HepG2 (cell line): ENCODE data around the gene SLC19A3. TPM values are rescaled to one million over a fixed set of nuclear protein-coding genes. Genes with fewer than 3 reads are reported as not detected.

Experiments used
- ATAC-seq: fragments of 200-7000 bp; cut with Tn5 transposase; 3 replicates; pipeline ENCODE4 v1.9.1; 2020; ENCODE audit warnings: mild to moderate bottlenecking, moderate library complexity
- BruUV-seq: library from RNA; stranded (reverse); fragments of 400-500 nt; replicated peaks from 2 replicates; lab custom pipeline; 2021; lab: Mats Ljungman, UMichigan
- CTCF ChIA-PET: fragments of 300-600 bp; formaldehyde crosslinking; extraction: SDS; loops from one replicate; lab custom pipeline; 2021; ENCODE audit warnings: low total read pairs, inconsistent platforms, low intra/inter-chr PET ratio; lab: Yijun Ruan, JAX
- POLR2A ChIA-PET: fragments of 350-600 bp; sonication (Branson Sonifier 250); formaldehyde crosslinking; loops from one replicate; lab custom pipeline; 2020; ENCODE audit warnings: antibody characterized with exemption, inconsistent platforms; lab: Yijun Ruan, JAX
- DNase-seq: peaks from one replicate; pipeline ENCODE4 v3.0.0-alpha.2; 2015; ENCODE audit warnings: low spot score
- FAIRE-seq: peaks from 3 replicates; lab custom pipeline; 2011; peaks lifted over from hg19 to GRCh38; lab: Jason Lieb, UNC
- H2AFZ ChIP-seq: one replicate; pipeline ENCODE4 v1.6.1; 2011; ENCODE audit warnings: low read length, inconsistent platforms
- H3K27ac ChIP-seq: fragments of 300-600 bp; 3 replicates; pipeline ENCODE4 v1.8.0; 2011; ENCODE audit warnings: mixed run types, mild to moderate bottlenecking, mixed read lengths, low read length, inconsistent platforms; ENCODE audit not compliant: insufficient read depth; ENCODE audit errors: extremely low read length
- H3K27me3 ChIP-seq, 2 experiments: fragments of 200-600 bp in 1 of 2; 2 replicates in 1 of 2; 3 replicates in 1 of 2; pipeline versions ENCODE4 v1.6.0 to v1.8.0; 2011; ENCODE audit warnings: low read length in 2 of 2, mild to moderate bottlenecking in 2 of 2, moderate library complexity in 2 of 2, inconsistent platforms in 1 of 2; ENCODE audit not compliant: insufficient read depth in 2 of 2, control insufficient read depth in 1 of 2
- H3K36me3 ChIP-seq, 2 experiments: fragments of 200-600 bp in 1 of 2; replicated peaks in 1 of 2; 2 replicates in 1 of 2; 3 replicates in 1 of 2; pipeline versions ENCODE4 v1.5.1 to v1.8.0; 2011; ENCODE audit warnings: low read length in 2 of 2, inconsistent platforms in 1 of 2; ENCODE audit not compliant: insufficient read depth in 2 of 2, control insufficient read depth in 1 of 2
- H3K4me1 ChIP-seq: 2 replicates; pipeline ENCODE4 v1.5.1; 2012; ENCODE audit warnings: low read length, inconsistent platforms; ENCODE audit not compliant: insufficient read depth
- H3K4me2 ChIP-seq: 2 replicates; pipeline ENCODE4 v1.6.0; 2011; ENCODE audit warnings: low read depth, low read length, inconsistent platforms
- H3K4me3 ChIP-seq, 3 experiments: fragments of 200-600 bp in 1 of 3; sonication (generic), shearing (Covaris generic) in 1 of 3; replicated peaks in 1 of 3; 2 replicates each; pipeline ENCODE4 v1.5.1; 2011 to 2016; ENCODE audit warnings: low read length in 3 of 3, inconsistent platforms in 2 of 3, low read depth in 2 of 3, mild to moderate bottlenecking in 2 of 3, control low read depth in 1 of 3, mixed read lengths in 1 of 3; ENCODE audit not compliant: insufficient read depth in 1 of 3
- H3K79me2 ChIP-seq: one replicate; pipeline ENCODE4 v1.6.1; 2011; ENCODE audit warnings: low read length, inconsistent platforms; ENCODE audit not compliant: insufficient read depth
- H3K9ac ChIP-seq: 2 replicates; pipeline ENCODE4 v1.6.0; 2011; ENCODE audit warnings: mild to moderate bottlenecking, low read depth, low read length, inconsistent platforms; ENCODE audit not compliant: insufficient read depth
- H3K9me3 ChIP-seq: 2 replicates; pipeline ENCODE4 v1.5.1; 2012; ENCODE audit warnings: mild to moderate bottlenecking, low read length
- H4K20me1 ChIP-seq: 2 replicates; pipeline ENCODE4 v1.6.0; 2011; ENCODE audit warnings: inconsistent platforms, mild to moderate bottlenecking, low read length, moderate library complexity; ENCODE audit not compliant: insufficient read depth
- BCLAF1 ChIP-seq: fragments of 450-650 bp; IDR thresholded peaks from 2 replicates; pipeline ENCODE4 v1.6.1; 2017; ENCODE audit warnings: mild to moderate bottlenecking
- ISX ChIP-seq: sonication (generic); formaldehyde crosslinking; conservative IDR thresholded peaks from 2 replicates; pipeline ENCODE4 v1.5.0; 2020; ENCODE audit warnings: missing genetic modification reagents
- MYPOP ChIP-seq: sonication (generic); formaldehyde crosslinking; IDR thresholded peaks from 2 replicates; pipeline ENCODE4 v1.8.1; 2023; ENCODE audit warnings: mild to moderate bottlenecking, moderate library complexity, missing genetic modification reagents
- SNAI1 ChIP-seq: sonication (generic); formaldehyde crosslinking; IDR thresholded peaks from 2 replicates; pipeline ENCODE4 v1.5.0; 2020; ENCODE audit warnings: mild to moderate bottlenecking, missing genetic modification reagents, borderline replicate concordance
- SP4 ChIP-seq: sonication (generic); formaldehyde crosslinking; IDR thresholded peaks from 2 replicates; pipeline ENCODE4 v1.8.1; 2023; ENCODE audit warnings: mild to moderate bottlenecking, missing genetic modification reagents
- SP5 ChIP-seq: IDR thresholded peaks from 2 replicates; pipeline ENCODE4 v1.6.1; 2016; ENCODE audit warnings: low read depth, borderline replicate concordance
- XBP1 ChIP-seq: sonication (generic); formaldehyde crosslinking; IDR thresholded peaks from 2 replicates; pipeline ENCODE4 v1.5.0; 2020; ENCODE audit warnings: missing genetic modification reagents
- ZNF101 ChIP-seq: sonication (generic); formaldehyde crosslinking; IDR thresholded peaks from 2 replicates; pipeline ENCODE4 v1.4.0; 2020; ENCODE audit warnings: mild to moderate bottlenecking, low read depth, missing genetic modification reagents, borderline replicate concordance
- ZNF331 ChIP-seq: sonication (generic); formaldehyde crosslinking; IDR thresholded peaks from 2 replicates; pipeline ENCODE4 v1.4.0; 2020; ENCODE audit warnings: missing genetic modification reagents
- ZNF563 ChIP-seq: sonication (generic); formaldehyde crosslinking; IDR thresholded peaks from 2 replicates; pipeline ENCODE4 v1.8.0; 2022; ENCODE audit warnings: mild to moderate bottlenecking, moderate library complexity, missing genetic modification reagents
- ZNF629 ChIP-seq: sonication (generic); formaldehyde crosslinking; conservative IDR thresholded peaks from 2 replicates; pipeline ENCODE4 v1.5.0; 2020; ENCODE audit warnings: missing genetic modification reagents
- ZNF709 ChIP-seq: sonication (generic); formaldehyde crosslinking; IDR thresholded peaks from 2 replicates; pipeline ENCODE4 v1.5.0; 2020; ENCODE audit warnings: mild to moderate bottlenecking, missing genetic modification reagents
- ZNF747 ChIP-seq: sonication (generic); formaldehyde crosslinking; IDR thresholded peaks from 2 replicates; pipeline ENCODE4 v1.8.1; 2023; ENCODE audit warnings: missing genetic modification reagents, mild to moderate bottlenecking, borderline replicate concordance
- ZNF879 ChIP-seq: sonication (generic); formaldehyde crosslinking; IDR thresholded peaks from 2 replicates; pipeline ENCODE4 v1.8.1; 2023; ENCODE audit warnings: missing genetic modification reagents
- ZNF891 ChIP-seq: sonication (generic); formaldehyde crosslinking; IDR thresholded peaks from 2 replicates; pipeline ENCODE4 v1.5.0; 2020; ENCODE audit warnings: mild to moderate bottlenecking, missing genetic modification reagents
- WGBS: methylation state at CpG from one replicate; pipeline ENCODE4 v1.1.6; 2017; ENCODE audit warnings: low lambda C conversion rate; 5-methylcytosine and 5-hydroxymethylcytosine counted together
- in situ Hi-C: cut with HindIII; loops from 2 replicates; pipeline ENCODE4 v1.10.0; 2017; ENCODE audit warnings: low pct_unique_long_range_greater_than_20kb; ENCODE audit not compliant: extremely low pct_ligation_motif_present
- intact Hi-C: fragments of 100-400 bp; cut with micrococcal nuclease; formaldehyde crosslinking; loops from one replicate; pipeline ENCODE4 v1.10.0; 2022; ENCODE audit not compliant: unreplicated experiment
- polyA plus RNA-seq, 8 experiments: library from polyadenylated mRNA; depleted of rRNA in 3 of 8; stranded (reverse) in 7 of 8; unstranded in 1 of 8; fragments of >200 nt; fragmentation: Illumina TruSeq in 4 of 8; extraction: Trizol in 4 of 8; gene quantifications; 2 replicates each; pipeline versions ENCODE4 v1.2.1 to v1.2.3, GENCODE V29; 2011 to 2016; ENCODE audit warnings: low read depth in 4 of 8, missing spikeins in 1 of 8, mixed read lengths in 1 of 8; ENCODE audit not compliant: insufficient read depth in 1 of 8
- total RNA-seq, 5 experiments: library from RNA; depleted of rRNA; stranded (reverse); fragments of >200 nt; fragmentation: Illumina TruSeq; extraction: Trizol; gene quantifications; 2 replicates each; pipeline ENCODE4 v1.2.3, GENCODE V29; 2016; ENCODE audit warnings: low read depth in 1 of 5
- TF ChIP-seq, protein P1 (sequence below): sonication (generic); formaldehyde crosslinking; IDR thresholded peaks from 2 replicates; pipeline ENCODE4 v1.4.0; 2020; ENCODE audit warnings: missing genetic modification reagents, mild to moderate bottlenecking, borderline replicate concordance
- TF ChIP-seq, protein P2 (sequence below): sonication (generic); formaldehyde crosslinking; IDR thresholded peaks from 2 replicates; pipeline ENCODE4 v1.8.0; 2022; ENCODE audit warnings: mild to moderate bottlenecking, missing genetic modification reagents

SLC19A3 gene
- total and polyA plus RNA-seq, 2 of the 13 experiments (the other 11 are each of a cell fraction or from before 2014, with no cell fraction given): 2.3 to 5.2 TPM

DNA sequence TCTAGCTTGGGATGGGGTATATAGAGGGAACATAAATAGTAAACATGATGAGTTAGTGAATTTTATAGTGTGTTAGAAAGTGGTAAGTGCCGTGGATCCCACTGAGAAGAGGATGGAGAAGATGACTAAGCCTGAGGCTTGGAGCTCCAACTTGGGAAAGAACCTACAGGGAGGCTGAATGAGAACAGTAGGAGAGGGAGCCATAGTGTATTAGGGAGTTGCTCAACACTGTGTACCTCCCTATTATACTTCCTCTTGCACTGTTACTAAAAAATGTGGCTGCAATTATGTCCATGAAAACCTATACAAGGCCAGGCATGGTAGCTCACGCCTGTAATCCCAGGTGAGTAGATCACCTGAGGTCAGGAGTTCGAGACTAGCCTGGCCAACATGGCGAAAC lies 2.9 kb upstream of the SLC19A3 start:
- Histone ChIP-seq H3K4me3 (no peak overlapping the region), H3K79me2 (no peaks in the 10 kb centered on the region), H3K4me2 (no peak overlapping the region), H3K9ac (no peak overlapping the region), H3K4me1 (peaks cover 44% of the 10 kb centered on the region), H3K27me3 (peaks cover 0 to 11% of the 10 kb centered on the region in 2 experiments; a peak in 3 of 5 replicates), H4K20me1 (no peaks in the 10 kb centered on the region), H3K36me3 (no peaks in the 10 kb centered on the region), H3K27ac (no peak overlapping the region), H2AFZ (no peak overlapping the region), H3K9me3 (no peaks in the 10 kb centered on the region)
- ChIA-PET POLR2A (no interaction called here), CTCF (no interaction called here)
- in situ Hi-C loops (no loop called here), intact Hi-C loops (no loop called here)
- 84% methylated on average over 4 of the region's 4 CpGs for WGBS
- FAIRE-seq (no peak), ATAC-seq (no peak), DNase-seq (no peak)
- BruUV-seq: no TSS peak
- TF ChIP-seq SP4 (CRISPR knock-in tag) (no peak), ISX (CRISPR knock-in tag) (no peak), ZNF879 (CRISPR knock-in tag) (no peak), XBP1 (no peak), ZNF101 (CRISPR knock-in tag) (no peak), ZNF563 (CRISPR knock-in tag) (no peak), ZNF331 (no peak), ZNF747 (CRISPR knock-in tag) (no peak), ZNF629 (CRISPR knock-in tag) (no peak), BCLAF1 (no peak), MYPOP (no peak), SP5 (CRISPR knock-in tag) (no peak), ZNF891 (CRISPR knock-in tag) (no peak), ZNF709 (CRISPR knock-in tag) (no peak), SNAI1 (no peak)
- TF ChIP-seq, protein P1, sequence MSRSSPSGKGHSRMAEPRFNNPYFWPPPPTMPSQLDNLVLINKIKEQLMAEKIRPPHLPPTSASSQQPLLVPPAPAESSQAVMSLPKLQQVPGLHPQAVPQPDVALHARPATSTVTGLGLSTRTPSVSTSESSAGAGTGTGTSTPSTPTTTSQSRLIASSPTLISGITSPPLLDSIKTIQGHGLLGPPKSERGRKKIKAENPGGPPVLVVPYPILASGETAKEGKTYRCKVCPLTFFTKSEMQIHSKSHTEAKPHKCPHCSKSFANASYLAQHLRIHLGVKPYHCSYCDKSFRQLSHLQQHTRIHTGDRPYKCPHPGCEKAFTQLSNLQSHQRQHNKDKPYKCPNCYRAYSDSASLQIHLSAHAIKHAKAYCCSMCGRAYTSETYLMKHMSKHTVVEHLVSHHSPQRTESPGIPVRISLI: no peak
- TF ChIP-seq, protein P2, sequence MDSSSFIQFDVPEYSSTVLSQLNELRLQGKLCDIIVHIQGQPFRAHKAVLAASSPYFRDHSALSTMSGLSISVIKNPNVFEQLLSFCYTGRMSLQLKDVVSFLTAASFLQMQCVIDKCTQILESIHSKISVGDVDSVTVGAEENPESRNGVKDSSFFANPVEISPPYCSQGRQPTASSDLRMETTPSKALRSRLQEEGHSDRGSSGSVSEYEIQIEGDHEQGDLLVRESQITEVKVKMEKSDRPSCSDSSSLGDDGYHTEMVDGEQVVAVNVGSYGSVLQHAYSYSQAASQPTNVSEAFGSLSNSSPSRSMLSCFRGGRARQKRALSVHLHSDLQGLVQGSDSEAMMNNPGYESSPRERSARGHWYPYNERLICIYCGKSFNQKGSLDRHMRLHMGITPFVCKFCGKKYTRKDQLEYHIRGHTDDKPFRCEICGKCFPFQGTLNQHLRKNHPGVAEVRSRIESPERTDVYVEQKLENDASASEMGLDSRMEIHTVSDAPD (CRISPR knock-in tag): no peak
